Measurements from ENCODE around the gene FRMD4A. TPM values are rescaled to one million over a fixed set of nuclear protein-coding genes. Genes with fewer than 3 reads are reported as not detected.

The FRMD4A gene
- total RNA-seq, 1 donor from 2014 or later = 28.2 TPM

- Histone ChIP-seq H3K36me3 (ENCODE audit: control insufficient read depth, insufficient read depth, low read length) (no peaks in the 10 kb centered on the region), H3K27me3 (ENCODE audit: control insufficient read depth, insufficient read depth, low read length) (no peaks in the 10 kb centered on the region), H3K4me3 (ENCODE audit: low read depth, low read length) (no peak overlapping the region)
- TF ChIP-seq CTCF (IDR thresholded peaks at IDR 0.05; ENCODE audit: insufficient read depth, low read length, poor library complexity, severe bottlenecking) = peak; percentile 28
- no peak for DNase-seq (ENCODE audit: low read depth)
Observed at GRCh38 chr10:14186245-14186644, 144.5 kb downstream of the FRMD4A start.

GRCh38 chr10:14185316-14186045 lies 145.2 kb downstream of the FRMD4A start:
- Histone ChIP-seq H3K36me3 (ENCODE audit: control insufficient read depth, insufficient read depth, low read length) (no peaks in the 10 kb centered on the region), H3K27me3 (ENCODE audit: control insufficient read depth, insufficient read depth, low read length) (peaks cover under 1% of the 10 kb centered on the region), H3K4me3 (ENCODE audit: low read depth, low read length) (no peak overlapping the region)
- peak; percentile 63 for DNase-seq (ENCODE audit: low read depth)
- TF ChIP-seq CTCF (IDR thresholded peaks at IDR 0.05; ENCODE audit: insufficient read depth, low read length, poor library complexity, severe bottlenecking) = no peak

GRCh38 chr10:14184841-14185315 lies 145.8 kb downstream of the FRMD4A start:
- no peaks in the 10 kb centered on the region for H3K36me3 ChIP-seq (ENCODE audit: control insufficient read depth, insufficient read depth, low read length)
- H3K4me3 ChIP-seq (ENCODE audit: low read depth, low read length) = no peak overlapping the region
- TF ChIP-seq CTCF (IDR thresholded peaks at IDR 0.05; ENCODE audit: insufficient read depth, low read length, poor library complexity, severe bottlenecking) = no peak
- no peak for DNase-seq (ENCODE audit: low read depth)
- peaks cover 2% of the 10 kb centered on the region for H3K27me3 ChIP-seq (ENCODE audit: control insufficient read depth, insufficient read depth, low read length)

- Histone ChIP-seq H3K27me3 (ENCODE audit: control insufficient read depth, insufficient read depth, low read length) (peaks cover 2% of the 10 kb centered on the region), H3K4me3 (ENCODE audit: low read depth, low read length) (no peak overlapping the region), H3K36me3 (ENCODE audit: control insufficient read depth, insufficient read depth, low read length) (no peaks in the 10 kb centered on the region)
- TF ChIP-seq CTCF (IDR thresholded peaks at IDR 0.05; ENCODE audit: insufficient read depth, low read length, poor library complexity, severe bottlenecking) = no peak
- no peak for DNase-seq (ENCODE audit: low read depth)
Observed at GRCh38 chr10:14182781-14183180, 147.9 kb downstream of the FRMD4A start.

GRCh38 chr10:14181567-14181936 lies 149.2 kb downstream of the FRMD4A start:
- H3K27me3 ChIP-seq (ENCODE audit: control insufficient read depth, insufficient read depth, low read length) = peaks cover 2% of the 10 kb centered on the region
- no peak for TF ChIP-seq CTCF (IDR thresholded peaks at IDR 0.05; ENCODE audit: insufficient read depth, low read length, poor library complexity, severe bottlenecking)
- H3K36me3 ChIP-seq (ENCODE audit: control insufficient read depth, insufficient read depth, low read length) = no peaks in the 10 kb centered on the region
- H3K4me3 ChIP-seq (ENCODE audit: low read depth, low read length) = no peak overlapping the region
- DNase-seq (ENCODE audit: low read depth) = no peak
